Lower leg skin (tissue), 4 donors: ENCODE measurements around the gene EYS. TPM values are rescaled to one million over a fixed set of nuclear protein-coding genes. Genes with fewer than 3 reads are reported as not detected.
"Not testable (repeated sequence)": the region's sequence is repeated elsewhere in the genome, so short reads cannot be mapped to it uniquely, and the experiment has no call there.

ENCODE experiments used
- DNase-seq, 2 donors: peaks; one replicate each; pipeline ENCODE4 v3.0.0-alpha.2; 2019; ENCODE audit warnings: low spot score in 2 of 2
- H3K4me3 ChIP-seq: fragments of 200-600 bp; sonication (generic); 2 replicates; pipeline ENCODE4 v1.5.1; 2017; ENCODE audit warnings: mild to moderate bottlenecking, low read depth; ENCODE audit not compliant: poor library complexity, severe bottlenecking
- POLR2A ChIP-seq, 2 donors: fragments of 450-650 bp; IDR thresholded peaks; one replicate each; pipeline ENCODE4 v1.6.1; 2016 to 2017; ENCODE audit warnings: antibody characterized with exemption in 2 of 2, mild to moderate bottlenecking in 1 of 2, moderate library complexity in 1 of 2
- WGBS, 2 donors: methylation state at CpG; one replicate each; pipeline ENCODE4 v1.1.5; 2018; 5-methylcytosine and 5-hydroxymethylcytosine counted together
- intact Hi-C: fragments of 100-400 bp; cut with DNase I; formaldehyde crosslinking; loops from one replicate; pipeline ENCODE4 v1.15.0; 2023; ENCODE audit warnings: low total_unique reads
- total RNA-seq, 4 donors: library from RNA; depleted of rRNA; stranded (reverse); fragments of >200 nt; gene quantifications; one replicate each; pipeline ENCODE4 v1.1.0, GENCODE V29; 2016
- TF ChIP-seq, protein P1 (sequence below), 3 donors: fragments of 450-650 bp; IDR thresholded peaks; one replicate each; pipeline ENCODE4 v1.5.1; 2016; ENCODE audit warnings: antibody characterized with exemption in 3 of 3, mild to moderate bottlenecking in 3 of 3, moderate library complexity in 2 of 3

Gene EYS
- total RNA-seq, 4 donors from 2014 or later: 0.04 TPM; not detected in 3

DNA sequence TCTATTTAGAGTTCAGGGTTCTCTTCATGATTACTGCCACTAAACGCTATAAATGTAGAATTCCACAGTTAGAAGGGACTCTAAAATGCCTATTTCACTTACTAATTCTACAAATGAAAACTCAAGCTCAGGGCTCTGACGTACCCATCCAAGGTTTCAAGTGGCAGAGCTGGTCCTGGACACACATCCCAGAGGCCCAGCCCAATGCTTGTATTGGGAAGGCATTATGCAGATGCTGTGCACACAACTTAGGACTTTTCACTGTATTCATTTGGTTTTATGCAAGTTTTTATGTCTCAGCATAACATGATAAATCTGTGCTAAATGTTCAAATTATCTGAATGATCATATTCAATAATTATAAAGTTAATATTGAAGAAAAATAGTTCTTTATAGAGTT is 1761.0 kb downstream of the EYS start:
- 79 to 80% methylated on average over 2 of the region's 2 CpGs for WGBS, 2 donors
- no peak for DNase-seq
- TF ChIP-seq, protein P1, sequence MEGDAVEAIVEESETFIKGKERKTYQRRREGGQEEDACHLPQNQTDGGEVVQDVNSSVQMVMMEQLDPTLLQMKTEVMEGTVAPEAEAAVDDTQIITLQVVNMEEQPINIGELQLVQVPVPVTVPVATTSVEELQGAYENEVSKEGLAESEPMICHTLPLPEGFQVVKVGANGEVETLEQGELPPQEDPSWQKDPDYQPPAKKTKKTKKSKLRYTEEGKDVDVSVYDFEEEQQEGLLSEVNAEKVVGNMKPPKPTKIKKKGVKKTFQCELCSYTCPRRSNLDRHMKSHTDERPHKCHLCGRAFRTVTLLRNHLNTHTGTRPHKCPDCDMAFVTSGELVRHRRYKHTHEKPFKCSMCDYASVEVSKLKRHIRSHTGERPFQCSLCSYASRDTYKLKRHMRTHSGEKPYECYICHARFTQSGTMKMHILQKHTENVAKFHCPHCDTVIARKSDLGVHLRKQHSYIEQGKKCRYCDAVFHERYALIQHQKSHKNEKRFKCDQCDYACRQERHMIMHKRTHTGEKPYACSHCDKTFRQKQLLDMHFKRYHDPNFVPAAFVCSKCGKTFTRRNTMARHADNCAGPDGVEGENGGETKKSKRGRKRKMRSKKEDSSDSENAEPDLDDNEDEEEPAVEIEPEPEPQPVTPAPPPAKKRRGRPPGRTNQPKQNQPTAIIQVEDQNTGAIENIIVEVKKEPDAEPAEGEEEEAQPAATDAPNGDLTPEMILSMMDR (IDR thresholded peaks at IDR 0.05): no peak
- TF ChIP-seq POLR2A (IDR thresholded peaks at IDR 0.05): no peak
- H3K4me3 ChIP-seq: no peak overlapping the region
- intact Hi-C loops: no loop called here

DNA sequence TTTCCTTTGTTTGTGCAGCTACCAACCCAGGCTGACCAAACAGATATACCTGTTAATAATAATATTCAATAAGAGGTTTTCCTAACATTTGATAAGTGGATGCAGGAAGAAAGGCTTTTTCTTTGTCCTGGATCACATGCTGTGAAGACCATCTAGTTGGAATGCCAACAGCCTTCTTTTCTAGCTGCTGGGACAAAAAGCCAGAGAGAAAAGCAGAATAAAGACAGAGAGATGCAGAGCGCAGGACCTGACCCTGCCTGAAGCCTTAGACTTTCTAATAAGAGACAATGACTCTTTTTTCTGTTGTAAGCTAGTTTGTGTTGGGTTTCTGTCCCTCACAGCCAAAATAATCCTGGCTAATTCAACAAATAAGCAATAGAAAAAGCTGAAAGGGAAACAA is 1763.2 kb downstream of the EYS start:
- DNase-seq: no peak
- intact Hi-C loops: no loop called here
- 75 to 80% methylated on average over 1 of the region's 1 CpG for WGBS, 2 donors

DNA sequence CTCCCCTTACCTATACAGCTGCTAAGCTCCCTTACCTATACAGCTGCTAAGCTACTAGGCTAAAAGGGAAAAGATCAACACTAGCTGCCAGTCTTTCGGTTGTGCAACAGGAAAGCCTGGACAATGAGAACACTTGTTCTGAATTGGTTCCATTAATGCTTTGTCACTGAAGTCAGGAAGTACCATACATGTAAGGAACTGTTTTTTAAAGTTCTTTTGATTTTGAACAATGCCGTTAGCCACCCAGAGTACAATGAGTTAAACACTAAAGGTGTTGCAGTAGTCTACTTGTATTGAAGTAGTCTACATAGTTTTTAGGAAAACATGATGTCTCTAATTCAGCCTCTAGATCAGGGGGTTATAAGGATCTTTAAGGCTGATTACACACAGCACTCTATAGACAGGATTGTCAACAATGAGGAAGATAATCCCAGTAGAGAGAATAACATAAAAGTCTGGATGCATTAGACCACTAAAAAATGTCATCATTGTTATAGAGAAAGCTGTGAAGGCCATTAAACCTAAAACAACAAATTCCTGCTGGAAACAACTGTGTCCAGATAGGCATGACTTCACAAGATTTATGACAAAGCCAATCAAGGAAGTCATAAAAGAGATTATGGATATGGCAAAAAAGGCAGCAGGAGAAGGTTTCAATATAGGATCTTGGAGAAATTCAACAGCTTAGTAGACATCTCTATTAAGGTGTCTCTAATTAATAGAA is 1765.1 kb downstream of the EYS start:
- no peak for DNase-seq
- TF ChIP-seq POLR2A (IDR thresholded peaks at IDR 0.05): no peak
- TF ChIP-seq, protein P1 (IDR thresholded peaks at IDR 0.05): no peak
- WGBS, 2 donors: 66 to 71% methylated on average over 2 of the region's 2 CpGs
- intact Hi-C loops: no loop called here
- H3K4me3 ChIP-seq: no peak overlapping the region

More for the DNA sequence above, 1763.2 kb downstream of the EYS start:
- TF ChIP-seq, protein P1 (IDR thresholded peaks at IDR 0.05): no peak
- TF ChIP-seq POLR2A (IDR thresholded peaks at IDR 0.05): no peak
- H3K4me3 ChIP-seq: no peak overlapping the region

DNA sequence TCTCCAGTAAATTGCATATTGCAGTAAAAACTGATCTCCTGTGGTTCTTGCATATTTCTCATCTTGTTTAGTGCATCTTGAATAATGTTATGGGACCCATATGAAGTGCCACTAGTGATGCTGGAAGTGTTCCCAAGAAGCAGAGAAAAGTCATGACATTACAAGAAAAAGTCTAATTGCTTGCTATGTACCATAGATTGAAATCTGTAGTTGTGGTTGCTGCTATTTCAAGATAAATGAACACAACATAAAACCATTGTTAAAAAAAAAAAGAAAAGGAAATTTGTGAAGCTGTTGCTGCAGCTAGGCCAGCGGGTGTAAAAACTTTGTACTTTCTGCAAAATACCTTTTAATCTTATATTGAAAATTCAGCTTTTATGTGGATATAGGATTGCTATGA is 1767.0 kb downstream of the EYS start:
- intact Hi-C loops: no loop called here
- DNase-seq: no peak
- TF ChIP-seq, protein P1 (IDR thresholded peaks at IDR 0.05): no peak
- no peak for TF ChIP-seq POLR2A (IDR thresholded peaks at IDR 0.05)
- no peak overlapping the region for H3K4me3 ChIP-seq
- 87 to 93% methylated on average over 1 of the region's 1 CpG for WGBS, 2 donors

DNA sequence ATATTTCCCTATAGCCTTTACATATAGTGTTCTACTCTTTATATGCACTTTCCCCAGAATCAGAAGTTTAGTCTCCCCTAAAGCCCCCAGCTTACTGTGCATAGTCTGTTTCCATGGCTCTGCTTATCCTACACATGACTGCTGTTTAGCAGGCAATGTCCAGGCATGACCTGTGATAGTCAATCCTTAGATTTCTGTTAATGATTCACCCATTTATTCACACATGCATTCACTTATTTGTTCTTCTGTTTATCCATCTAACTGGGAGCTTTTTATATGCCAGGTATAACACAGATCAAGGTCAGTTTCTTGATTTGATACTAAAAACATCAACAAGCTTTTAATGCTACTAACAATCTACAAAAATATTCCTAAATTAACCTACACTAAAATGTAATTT is 1770.6 kb downstream of the EYS start:
- intact Hi-C loops: no loop called here
- no peak for DNase-seq
- TF ChIP-seq, protein P1 (IDR thresholded peaks at IDR 0.05): no peak
- TF ChIP-seq POLR2A (IDR thresholded peaks at IDR 0.05): no peak
- no peak overlapping the region for H3K4me3 ChIP-seq

DNA sequence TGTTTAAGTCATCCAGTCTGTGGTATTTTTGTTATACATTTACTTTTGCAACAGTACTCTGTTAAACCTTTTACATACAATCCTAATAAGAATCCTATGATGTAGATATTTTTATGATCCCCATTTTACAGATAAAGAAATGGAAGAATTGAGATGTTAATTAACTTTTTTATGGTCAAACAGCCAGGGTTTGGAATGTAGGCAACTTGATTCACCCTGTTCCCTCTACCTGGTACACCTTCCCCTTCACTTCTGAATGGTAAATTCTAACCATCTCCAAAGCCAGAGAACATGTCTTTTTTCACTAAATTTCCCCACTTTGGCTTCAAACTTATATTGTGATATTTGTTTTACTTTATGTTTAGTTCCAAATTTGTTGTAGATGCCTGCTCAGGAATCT is 1771.3 kb downstream of the EYS start:
- H3K4me3 ChIP-seq: no peak overlapping the region
- DNase-seq: no peak
- intact Hi-C loops: no loop called here
- TF ChIP-seq, protein P1 (IDR thresholded peaks at IDR 0.05): no peak
- TF ChIP-seq POLR2A (IDR thresholded peaks at IDR 0.05): no peak

DNA sequence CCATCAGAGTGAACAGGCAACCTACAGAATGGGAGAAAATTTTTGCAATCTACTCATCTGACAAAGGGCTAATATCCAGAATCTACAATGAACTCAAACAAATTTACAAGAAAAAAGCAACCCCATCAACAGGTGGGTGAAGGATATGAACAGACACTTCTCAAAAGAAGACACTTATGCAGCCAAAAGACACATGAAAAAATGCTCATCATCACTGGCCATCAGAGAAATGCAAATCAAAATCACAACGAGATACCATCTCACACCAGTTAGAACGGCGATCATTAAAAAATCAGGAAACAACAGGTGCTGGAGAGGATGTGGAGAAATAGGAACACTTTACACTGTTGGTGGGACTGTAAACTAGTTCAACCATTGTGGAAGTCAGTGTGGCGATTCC is 1773.1 kb downstream of the EYS start:
- H3K4me3 ChIP-seq, DNase-seq, intact Hi-C loops: not testable (repeated sequence)
- WGBS, 2 donors: 96% methylated on average over 3 to 4 of the region's 4 CpGs
